GM13976 (cell line): ENCODE results near the gene CHRNA4.

Experiments
- DNase-seq: peaks from one replicate; pipeline ENCODE4 v3.0.0; 2012; ENCODE audit warnings: low spot score
- in situ Hi-C: fragments of 300-500 bp; cut with MboI; formaldehyde crosslinking; loops from one replicate; pipeline ENCODE4 v1.12.0; 2022; ENCODE audit warnings: low sequenced_read_pairs, mixed read lengths, inconsistent platforms; ENCODE audit not compliant: unreplicated experiment
- TF ChIP-seq, protein P1 (sequence below): IDR thresholded peaks from 2 replicates; pipeline ENCODE4 v1.5.1; 2012; ENCODE audit warnings: borderline replicate concordance, mild to moderate bottlenecking; ENCODE audit not compliant: insufficient read depth; ENCODE audit errors: extremely low read depth, missing control alignments, control extremely low read depth

The CHRNA4 gene

GRCh38 chr20:63348828-63349515, 12.2 kb downstream of the CHRNA4 start:
- in situ Hi-C loops, result no loop called here
- DNase-seq, result no peak
- TF ChIP-seq, protein P1, sequence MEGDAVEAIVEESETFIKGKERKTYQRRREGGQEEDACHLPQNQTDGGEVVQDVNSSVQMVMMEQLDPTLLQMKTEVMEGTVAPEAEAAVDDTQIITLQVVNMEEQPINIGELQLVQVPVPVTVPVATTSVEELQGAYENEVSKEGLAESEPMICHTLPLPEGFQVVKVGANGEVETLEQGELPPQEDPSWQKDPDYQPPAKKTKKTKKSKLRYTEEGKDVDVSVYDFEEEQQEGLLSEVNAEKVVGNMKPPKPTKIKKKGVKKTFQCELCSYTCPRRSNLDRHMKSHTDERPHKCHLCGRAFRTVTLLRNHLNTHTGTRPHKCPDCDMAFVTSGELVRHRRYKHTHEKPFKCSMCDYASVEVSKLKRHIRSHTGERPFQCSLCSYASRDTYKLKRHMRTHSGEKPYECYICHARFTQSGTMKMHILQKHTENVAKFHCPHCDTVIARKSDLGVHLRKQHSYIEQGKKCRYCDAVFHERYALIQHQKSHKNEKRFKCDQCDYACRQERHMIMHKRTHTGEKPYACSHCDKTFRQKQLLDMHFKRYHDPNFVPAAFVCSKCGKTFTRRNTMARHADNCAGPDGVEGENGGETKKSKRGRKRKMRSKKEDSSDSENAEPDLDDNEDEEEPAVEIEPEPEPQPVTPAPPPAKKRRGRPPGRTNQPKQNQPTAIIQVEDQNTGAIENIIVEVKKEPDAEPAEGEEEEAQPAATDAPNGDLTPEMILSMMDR, result no peak

DNA sequence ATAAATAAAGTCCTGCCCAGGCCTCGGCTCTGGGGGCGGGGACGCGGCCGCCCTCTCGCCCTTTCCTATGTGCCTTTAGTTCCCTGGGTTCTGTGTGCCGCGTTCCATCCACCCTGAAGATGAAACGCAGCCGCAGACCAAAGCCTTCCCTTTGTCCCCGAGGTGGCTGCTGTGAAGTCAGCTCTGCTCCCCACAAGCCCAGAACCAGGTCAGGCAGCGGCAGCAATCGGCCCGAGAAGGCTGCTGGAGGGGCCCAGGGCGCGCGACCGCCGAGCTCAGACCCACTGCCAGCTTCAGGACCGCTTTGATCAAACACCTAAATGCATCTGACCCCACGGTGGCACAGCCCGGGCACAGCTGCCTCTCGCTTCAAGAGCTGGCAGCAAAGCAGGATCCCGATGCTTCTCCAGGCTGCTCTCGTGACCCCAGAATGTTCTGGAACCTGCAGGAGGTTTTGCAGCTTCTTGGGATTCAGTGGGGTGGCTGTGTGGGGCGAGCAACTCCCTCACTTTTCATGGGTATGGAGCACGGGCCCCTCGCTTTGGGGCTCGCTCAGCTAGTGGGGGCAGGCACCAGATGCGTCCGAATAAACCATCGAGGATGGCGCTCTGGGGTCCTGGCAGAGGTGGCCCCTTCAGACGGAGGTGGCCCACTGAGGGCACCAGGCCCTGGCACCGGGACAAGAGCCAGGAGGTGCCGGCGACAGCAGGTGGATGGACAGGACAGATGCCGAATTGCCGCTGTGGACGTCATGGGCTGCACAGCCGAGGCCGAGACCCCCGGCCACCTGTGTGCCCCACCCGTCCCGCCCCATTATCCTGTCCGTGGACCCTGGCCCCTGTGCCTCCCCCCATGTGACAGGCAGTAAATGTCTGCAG, 13.0 kb downstream of the CHRNA4 start:
- in situ Hi-C loops, result no loop called here
- TF ChIP-seq, protein P1, result no peak
- DNase-seq, result no peak

GRCh38 chr20:63347081-63347741, 13.9 kb downstream of the CHRNA4 start:
- in situ Hi-C loops, result no loop called here
- DNase-seq, result no peak
- TF ChIP-seq, protein P1, result no peak

DNA sequence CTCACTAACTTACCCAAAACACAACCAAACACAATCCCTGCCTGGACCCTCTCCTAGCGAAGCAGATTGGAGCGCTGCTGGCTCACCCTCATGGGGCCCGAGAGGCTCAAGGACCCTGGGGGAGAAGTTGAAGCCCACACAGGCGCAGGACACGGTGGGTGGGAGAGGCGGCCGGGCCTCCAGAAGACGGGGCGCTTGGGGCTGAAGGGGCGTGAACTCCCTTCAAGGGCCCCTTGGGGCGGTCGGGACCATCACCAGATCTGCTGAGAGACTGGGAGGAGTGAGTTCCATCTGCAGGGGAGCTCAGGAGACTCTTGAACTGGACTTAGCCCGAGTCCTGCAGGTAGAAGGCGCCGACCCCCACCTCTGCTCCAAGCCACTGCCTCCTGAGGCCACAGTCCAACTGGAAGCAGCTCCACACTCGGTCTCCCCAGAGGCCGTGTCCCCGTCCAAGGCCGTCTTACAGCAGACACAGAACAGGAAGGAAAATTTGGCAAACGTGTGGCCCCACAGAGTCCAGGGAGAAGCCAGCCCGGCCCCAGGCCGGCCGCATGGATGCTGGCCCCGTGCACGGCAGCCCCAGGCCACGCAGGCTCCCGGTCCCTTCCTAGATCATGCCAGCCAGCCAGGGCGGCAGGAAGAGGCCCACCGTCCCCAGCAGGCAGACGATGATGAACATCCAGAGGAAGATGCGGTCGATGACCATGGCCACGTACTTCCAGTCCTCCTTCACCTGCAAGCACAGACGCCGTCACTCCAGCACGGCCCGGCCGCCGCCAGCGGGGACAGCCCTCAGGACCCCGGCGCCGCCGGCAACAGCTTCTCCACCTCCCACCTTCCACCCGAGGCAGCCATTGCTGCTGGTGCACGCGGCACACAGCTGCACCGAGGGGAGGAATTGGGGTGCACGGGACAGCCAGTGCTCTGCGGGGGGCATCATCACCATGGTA, 14.7 kb downstream of the CHRNA4 start:
- TF ChIP-seq, protein P1, result no peak
- in situ Hi-C loops, result no loop called here
- DNase-seq, result no peak

- DNase-seq, result no peak
- TF ChIP-seq, protein P1, result no peak
- in situ Hi-C loops, result no loop called here
These were observed 15.6 kb downstream of the CHRNA4 start for GRCh38 chr20:63345328-63346100.
